H1 (cell line): ENCODE data around the gene CR2. TPM values are rescaled to one million over a fixed set of nuclear protein-coding genes. Genes with fewer than 3 reads are reported as not detected.

Experiments used
- CTCF ChIA-PET: fragments of 300-600 bp; sonication (Branson Sonifier 250); formaldehyde crosslinking; loops from one replicate; lab custom pipeline; 2021; ENCODE audit not compliant: partially characterized antibody; lab: Charles Lee
- POLR2A ChIA-PET: fragments of 300-600 bp; sonication (Branson Sonifier 250); formaldehyde crosslinking; loops from one replicate; lab custom pipeline; 2021; ENCODE audit warnings: inconsistent platforms; ENCODE audit not compliant: partially characterized antibody; lab: Charles Lee
- DNase-seq, 2 experiments: peaks; one replicate each; pipeline versions ENCODE4 v3.0.0 to v3.0.0-alpha.2; 2010 to 2022; ENCODE audit warnings: low spot score in 2 of 2, low read depth in 1 of 2, mixed read lengths in 1 of 2
- FAIRE-seq: peaks from 2 replicates; lab custom pipeline; 2011; peaks lifted over from hg19 to GRCh38; lab: Jason Lieb, UNC
- H2AFZ ChIP-seq: 2 replicates; pipeline ENCODE4 v1.8.1; 2012; ENCODE audit warnings: low read length, inconsistent platforms
- H2AK5ac ChIP-seq: 2 replicates; pipeline ENCODE4 v1.6.1; 2013; ENCODE audit warnings: low read depth, low read length
- H2BK120ac ChIP-seq: replicated peaks from 2 replicates; pipeline ENCODE3; 2013; ENCODE audit warnings: low read depth, low read length, inconsistent platforms
- H2BK12ac ChIP-seq: 2 replicates; pipeline ENCODE4 v1.6.1; 2013; ENCODE audit warnings: low read depth, low read length
- H2BK15ac ChIP-seq: 2 replicates; pipeline ENCODE4 v1.6.1; 2013; ENCODE audit warnings: low read length
- H2BK20ac ChIP-seq: 2 replicates; pipeline ENCODE4 v1.6.1; 2013; ENCODE audit warnings: low read length
- H2BK5ac ChIP-seq: 2 replicates; pipeline ENCODE4 v1.6.1; 2013; ENCODE audit warnings: low read depth, low read length
- H3K14ac ChIP-seq: 2 replicates; pipeline ENCODE4 v1.6.1; 2013; ENCODE audit warnings: inconsistent platforms; ENCODE audit not compliant: insufficient read length
- H3K18ac ChIP-seq: 2 replicates; pipeline ENCODE4 v1.6.1; 2013; ENCODE audit warnings: low read length; ENCODE audit errors: extremely low read depth
- H3K23ac ChIP-seq: 2 replicates; pipeline ENCODE4 v1.6.1; 2013; ENCODE audit warnings: inconsistent platforms; ENCODE audit not compliant: insufficient read length
- H3K23me2 ChIP-seq: 2 replicates; pipeline ENCODE4 v1.6.1; 2013; ENCODE audit warnings: low read depth, low read length
- H3K27ac ChIP-seq: 2 replicates; pipeline ENCODE4 v1.6.1; 2011; ENCODE audit warnings: low read depth, low read length, inconsistent platforms
- H3K27me3 ChIP-seq, 4 experiments: replicated peaks in 1 of 4; 1 replicate in 1 of 4; 2 replicates in 3 of 4; pipeline versions ENCODE4 v1.6.1 to v1.8.1; 2011 to 2013; ENCODE audit warnings: low read length in 3 of 4, mild to moderate bottlenecking in 3 of 4, inconsistent platforms in 2 of 4, mixed read lengths in 2 of 4, moderate library complexity in 1 of 4; ENCODE audit not compliant: control insufficient read depth in 3 of 4, insufficient read depth in 3 of 4; ENCODE audit errors: extremely low read depth in 1 of 4
- H3K36me3 ChIP-seq, 4 experiments: 2 replicates each; pipeline versions ENCODE4 v1.6.1 to v1.8.1; 2011 to 2013; ENCODE audit warnings: mild to moderate bottlenecking in 4 of 4, low read length in 3 of 4, moderate library complexity in 2 of 4, control low read depth in 1 of 4, inconsistent platforms in 1 of 4; ENCODE audit not compliant: insufficient read depth in 4 of 4, control insufficient read depth in 2 of 4
- H3K4ac ChIP-seq: replicated peaks from 2 replicates; pipeline ENCODE3; 2013; ENCODE audit warnings: low read length, low read depth, mixed read lengths, inconsistent platforms; ENCODE audit not compliant: insufficient read length
- H3K4me1 ChIP-seq, 4 experiments: replicated peaks in 1 of 4; 1 replicate in 1 of 4; 2 replicates in 3 of 4; pipeline versions ENCODE4 v1.6.1 to v1.8.1; 2011 to 2013; ENCODE audit warnings: low read length in 3 of 4, inconsistent platforms in 2 of 4, mixed read lengths in 1 of 4; ENCODE audit not compliant: insufficient read depth in 4 of 4, control insufficient read depth in 3 of 4
- H3K4me2 ChIP-seq, 2 experiments: 2 replicates each; pipeline versions ENCODE4 v1.6.1 to v1.8.1; 2011 to 2013; ENCODE audit warnings: low read depth in 2 of 2, low read length in 2 of 2, control low read depth in 1 of 2, inconsistent platforms in 1 of 2, mild to moderate bottlenecking in 1 of 2; ENCODE audit not compliant: insufficient read depth in 1 of 2
- H3K4me3 ChIP-seq, 4 experiments: fragments of 200-600, 300-600 bp in 1 of 4; sonication (generic), shearing (Covaris generic), sonication (Bioruptor Twin) in 1 of 4; 2 replicates each; pipeline versions ENCODE4 v1.5.1 to v1.8.1; 2011 to 2016; ENCODE audit warnings: low read length in 4 of 4, low read depth in 3 of 4, control low read depth in 2 of 4, inconsistent platforms in 2 of 4, mild to moderate bottlenecking in 2 of 4, mixed read lengths in 1 of 4, moderate library complexity in 1 of 4; ENCODE audit not compliant: insufficient read depth in 2 of 4; ENCODE audit errors: extremely low read depth in 1 of 4
- H3K56ac ChIP-seq: replicated peaks from 2 replicates; pipeline ENCODE3; 2013; ENCODE audit warnings: low read depth, mild to moderate bottlenecking, mixed read lengths, low read length, inconsistent platforms; ENCODE audit not compliant: insufficient read length
- H3K79me1 ChIP-seq: 2 replicates; pipeline ENCODE4 v1.6.1; 2013; ENCODE audit warnings: low read depth, low read length, control low read depth
- H3K79me2 ChIP-seq, 2 experiments: 2 replicates each; pipeline versions ENCODE4 v1.6.1 to v1.8.1; 2012 to 2013; ENCODE audit warnings: low read length in 2 of 2, mild to moderate bottlenecking in 2 of 2, inconsistent platforms in 1 of 2; ENCODE audit not compliant: insufficient read depth in 2 of 2, control insufficient read depth in 1 of 2
- H3K9ac ChIP-seq, 4 experiments: replicated peaks in 1 of 4; 1 replicate in 1 of 4; 2 replicates in 3 of 4; pipeline versions ENCODE4 v1.6.1 to v1.8.1; 2011 to 2013; ENCODE audit warnings: low read depth in 3 of 4, low read length in 3 of 4, control low read depth in 2 of 4, mild to moderate bottlenecking in 2 of 4, moderate library complexity in 2 of 4, inconsistent platforms in 1 of 4; ENCODE audit errors: extremely low read depth in 1 of 4
- H3K9me3 ChIP-seq, 2 experiments: 2 replicates each; pipeline versions ENCODE4 v1.6.1 to v1.8.1; 2012 to 2013; ENCODE audit warnings: mild to moderate bottlenecking in 2 of 2, moderate library complexity in 2 of 2, control low read depth in 1 of 2, inconsistent platforms in 1 of 2, low read depth in 1 of 2, low read length in 1 of 2, mixed read lengths in 1 of 2; ENCODE audit not compliant: insufficient read depth in 2 of 2
- H4K20me1 ChIP-seq, 2 experiments: replicated peaks in 1 of 2; 2 replicates each; pipeline versions ENCODE3 to v1.8.1; 2011 to 2013; ENCODE audit warnings: inconsistent platforms in 2 of 2, low read length in 2 of 2, mild to moderate bottlenecking in 1 of 2; ENCODE audit not compliant: insufficient read depth in 2 of 2, control insufficient read depth in 1 of 2
- H4K5ac ChIP-seq: 2 replicates; pipeline ENCODE4 v1.6.1; 2013; ENCODE audit warnings: low read length, low read depth, mixed read lengths, inconsistent platforms; ENCODE audit not compliant: insufficient read length
- H4K8ac ChIP-seq: 2 replicates; pipeline ENCODE4 v1.8.0; 2013; ENCODE audit warnings: mild to moderate bottlenecking, moderate library complexity, low read length, inconsistent platforms; ENCODE audit not compliant: insufficient read depth; ENCODE audit errors: extremely low read depth
- H4K91ac ChIP-seq: replicated peaks from 2 replicates; pipeline ENCODE3; 2013; ENCODE audit warnings: low read length, mixed read lengths, inconsistent platforms; ENCODE audit not compliant: insufficient read length
- BACH1 ChIP-seq: IDR thresholded peaks from 2 replicates; pipeline ENCODE4 v1.6.1; 2012; ENCODE audit warnings: low read length, improper control_type of control experiment
- MAX ChIP-seq: IDR thresholded peaks from 2 replicates; pipeline ENCODE4 v1.6.1; 2012; ENCODE audit warnings: inconsistent platforms
- SRF ChIP-seq: IDR thresholded peaks from 2 replicates; pipeline ENCODE4 v1.6.1; 2011; ENCODE audit warnings: mild to moderate bottlenecking, low read depth, low read length, moderate library complexity
- TAF7 ChIP-seq: optimal IDR thresholded peaks from 2 replicates; pipeline ENCODE3; 2011; ENCODE audit warnings: low read depth, mild to moderate bottlenecking, inconsistent platforms, low read length, moderate library complexity, borderline replicate concordance
- WGBS, 2 experiments: shearing (Covaris generic) in 1 of 2; methylation state at CpG; one replicate each; pipeline versions ENCODE4 v1.1.6 to v1.1.7; 2013 to 2015; ENCODE audit warnings: low lambda C conversion rate in 2 of 2, mixed read lengths in 2 of 2, inconsistent platforms in 1 of 2, low coverage in 1 of 2, missing lambda C conversion rate in 1 of 2; ENCODE audit not compliant: insufficient replicate concordance in 2 of 2, insufficient coverage in 1 of 2, insufficient read length in 1 of 2; ENCODE audit errors: extremely low coverage in 1 of 2, missing lambda C conversion rate in 1 of 2; 5-methylcytosine and 5-hydroxymethylcytosine counted together
- polyA plus RNA-seq, 7 experiments: library from polyadenylated mRNA; depleted of rRNA in 3 of 7; stranded (reverse) in 5 of 7; unstranded in 2 of 7; fragments of >200 nt in 5 of 7; fragments of 200-250 nt in 2 of 7; gene quantifications; 1 replicate in 5 of 7; 2 replicates in 1 of 7; 4 replicates in 1 of 7; pipeline versions ENCODE4 v1.2.1 to v1.2.3, GENCODE V29; 2011 to 2013; ENCODE audit warnings: missing spikeins in 2 of 7, mixed read lengths in 2 of 7
- total RNA-seq: library from RNA; stranded (reverse); fragmentation: NEBNext Ultra II Directional; extraction: Animal tissue kit (Norgen Biotek cat#: 25700); gene quantifications from 2 replicates; pipeline ENCODE4 v1.2.1, GENCODE V29; 2021

The CR2 gene
- total and polyA plus RNA-seq, 2 of the 8 experiments (the other 6 are each of a cell fraction or from before 2014, with no cell fraction given) = 1.7 to 3.0 TPM

GRCh38 chr1:207433435-207433834 is 20.7 kb upstream of the CR2 start:
- CTCF ChIA-PET = no interaction called here
- no peaks in the 10 kb centered on the region for H3K9me3 ChIP-seq
- H3K4me2 ChIP-seq = no peak overlapping the region
- DNase-seq (no peak), FAIRE-seq (no peak)
- H4K8ac ChIP-seq = no peak overlapping the region
- no peak overlapping the region for H3K27ac ChIP-seq
- H3K27me3 ChIP-seq = no peaks in the 10 kb centered on the region
- H2BK120ac ChIP-seq = no peak overlapping the region
- H3K4me3 ChIP-seq = no peak overlapping the region
- no peak overlapping the region for H2BK20ac ChIP-seq
- no peak overlapping the region for H3K14ac ChIP-seq
- H3K56ac ChIP-seq = no peak overlapping the region
- H4K91ac ChIP-seq = no peak overlapping the region
- POLR2A ChIA-PET = no interaction called here
- no peak overlapping the region for H3K9ac ChIP-seq
- 95% methylated on average over 3 of the region's 3 CpGs; no CpG with 5 or more reads in 1 of the 2 experiments for WGBS, 2 experiments
- no peaks in the 10 kb centered on the region for H3K23me2 ChIP-seq
- H3K79me2 ChIP-seq = no peaks in the 10 kb centered on the region
- no peak overlapping the region for H2AK5ac ChIP-seq
- no peak overlapping the region for H2BK5ac ChIP-seq
- H3K79me1 ChIP-seq = no peaks in the 10 kb centered on the region
- no peak overlapping the region for H4K5ac ChIP-seq
- no peak overlapping the region for H3K18ac ChIP-seq
- H3K4me1 ChIP-seq = no peaks in the 10 kb centered on the region
- H4K20me1 ChIP-seq = no peaks in the 10 kb centered on the region
- H2BK12ac ChIP-seq = no peak overlapping the region
- H3K36me3 ChIP-seq = no peaks in the 10 kb centered on the region
- no peak overlapping the region for H2AFZ ChIP-seq
- H3K23ac ChIP-seq = no peak overlapping the region
- no peak overlapping the region for H3K4ac ChIP-seq
- H2BK15ac ChIP-seq = no peak overlapping the region
- no peak for TF ChIP-seq SRF
- TF ChIP-seq TAF7 = no peak
- TF ChIP-seq MAX = no peak
- no peak for TF ChIP-seq BACH1
